Endothelial cell (in vitro differentiated cells): Measurements from ENCODE around the gene TBC1D22A. TPM values are rescaled to one million over a fixed set of nuclear protein-coding genes. Genes with fewer than 3 reads are reported as not detected.

Source experiments
- DNase-seq: peaks from one replicate; pipeline ENCODE4 v3.0.0; 2021; ENCODE audit warnings: low spot score
- H3K27ac Mint-ChIP-seq: one replicate; pipeline ENCODE4 v1.8.0; 2021; ENCODE audit warnings: mixed read lengths, inconsistent platforms; ENCODE audit not compliant: unreplicated experiment
- H3K27me3 Mint-ChIP-seq: one replicate; pipeline ENCODE4 v1.8.0; 2021; ENCODE audit warnings: mild to moderate bottlenecking, moderate library complexity, mixed read lengths, inconsistent platforms; ENCODE audit not compliant: unreplicated experiment
- H3K36me3 Mint-ChIP-seq: one replicate; pipeline ENCODE4 v1.8.0; 2021; ENCODE audit warnings: mild to moderate bottlenecking, low read depth, mixed read lengths, inconsistent platforms; ENCODE audit not compliant: unreplicated experiment
- H3K4me1 Mint-ChIP-seq: one replicate; pipeline ENCODE4 v1.8.0; 2021; ENCODE audit warnings: mild to moderate bottlenecking, mixed read lengths, inconsistent platforms; ENCODE audit not compliant: unreplicated experiment
- H3K4me3 Mint-ChIP-seq: one replicate; pipeline ENCODE4 v1.8.0; 2021; ENCODE audit warnings: mild to moderate bottlenecking, mixed read lengths, inconsistent platforms; ENCODE audit not compliant: unreplicated experiment
- H3K9me3 Mint-ChIP-seq: one replicate; pipeline ENCODE4 v1.8.0; 2021; ENCODE audit warnings: mixed read lengths, inconsistent platforms; ENCODE audit not compliant: unreplicated experiment
- total RNA-seq: library from RNA; stranded (reverse); fragmentation: NEBNext Ultra II Directional; extraction: Animal tissue kit (Norgen Biotek cat#: 25700); gene quantifications from one replicate; pipeline ENCODE4 v1.2.1, GENCODE V29; 2021; ENCODE audit not compliant: unreplicated experiment
- TF ChIP-seq, protein P1 (sequence below): fragments of 200-600 bp; sonication (generic); IDR thresholded peaks from one replicate; pipeline ENCODE4 v1.5.0; 2021; ENCODE audit warnings: antibody characterized with exemption; ENCODE audit not compliant: unreplicated experiment

TBC1D22A gene
- total RNA-seq, 1 donor from 2014 or later, result 25.3 TPM

GRCh38 chr22:47128622-47129215, 366.3 kb downstream of the TBC1D22A start:
- Mint-ChIP-seq H3K27ac (no peak overlapping the region), H3K4me3 (no peak overlapping the region), H3K27me3 (peaks cover 8% of the 10 kb centered on the region), H3K4me1 (peaks cover 3% of the 10 kb centered on the region), H3K36me3 (peaks cover 4% of the 10 kb centered on the region), H3K9me3 (no peaks in the 10 kb centered on the region)
- TF ChIP-seq, protein P1, sequence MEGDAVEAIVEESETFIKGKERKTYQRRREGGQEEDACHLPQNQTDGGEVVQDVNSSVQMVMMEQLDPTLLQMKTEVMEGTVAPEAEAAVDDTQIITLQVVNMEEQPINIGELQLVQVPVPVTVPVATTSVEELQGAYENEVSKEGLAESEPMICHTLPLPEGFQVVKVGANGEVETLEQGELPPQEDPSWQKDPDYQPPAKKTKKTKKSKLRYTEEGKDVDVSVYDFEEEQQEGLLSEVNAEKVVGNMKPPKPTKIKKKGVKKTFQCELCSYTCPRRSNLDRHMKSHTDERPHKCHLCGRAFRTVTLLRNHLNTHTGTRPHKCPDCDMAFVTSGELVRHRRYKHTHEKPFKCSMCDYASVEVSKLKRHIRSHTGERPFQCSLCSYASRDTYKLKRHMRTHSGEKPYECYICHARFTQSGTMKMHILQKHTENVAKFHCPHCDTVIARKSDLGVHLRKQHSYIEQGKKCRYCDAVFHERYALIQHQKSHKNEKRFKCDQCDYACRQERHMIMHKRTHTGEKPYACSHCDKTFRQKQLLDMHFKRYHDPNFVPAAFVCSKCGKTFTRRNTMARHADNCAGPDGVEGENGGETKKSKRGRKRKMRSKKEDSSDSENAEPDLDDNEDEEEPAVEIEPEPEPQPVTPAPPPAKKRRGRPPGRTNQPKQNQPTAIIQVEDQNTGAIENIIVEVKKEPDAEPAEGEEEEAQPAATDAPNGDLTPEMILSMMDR, result no peak
- DNase-seq, result no peak

GRCh38 chr22:47129902-47130635, 367.6 kb downstream of the TBC1D22A start:
- peaks cover 4% of the 10 kb centered on the region for H3K27me3 Mint-ChIP-seq
- H3K4me3 Mint-ChIP-seq, result no peak overlapping the region
- H3K27ac Mint-ChIP-seq, result no peak overlapping the region
- H3K36me3 Mint-ChIP-seq, result peaks cover 4% of the 10 kb centered on the region
- TF ChIP-seq, protein P1, result no peak
- H3K9me3 Mint-ChIP-seq, result no peaks in the 10 kb centered on the region
- no peak for DNase-seq
- H3K4me1 Mint-ChIP-seq, result peaks cover 3% of the 10 kb centered on the region

- Mint-ChIP-seq H3K4me1 (no peaks in the 10 kb centered on the region), H3K4me3 (no peak overlapping the region), H3K27me3 (peaks cover 6% of the 10 kb centered on the region), H3K9me3 (no peaks in the 10 kb centered on the region), H3K36me3 (peaks cover 4% of the 10 kb centered on the region), H3K27ac (no peak overlapping the region)
- TF ChIP-seq, protein P1, result no peak
- no peak for DNase-seq
These were observed 368.6 kb downstream of the TBC1D22A start for GRCh38 chr22:47130883-47131631.

- no peaks in the 10 kb centered on the region for H3K4me1 Mint-ChIP-seq
- H3K9me3 Mint-ChIP-seq, result no peaks in the 10 kb centered on the region
- H3K36me3 Mint-ChIP-seq, result peaks cover 4% of the 10 kb centered on the region
- no peak overlapping the region for H3K27ac Mint-ChIP-seq
- H3K4me3 Mint-ChIP-seq, result no peak overlapping the region
- H3K27me3 Mint-ChIP-seq, result peaks cover 7% of the 10 kb centered on the region
- TF ChIP-seq, protein P1, result no peak
- DNase-seq, result no peak
These were observed 369.4 kb downstream of the TBC1D22A start for GRCh38 chr22:47131632-47132427.
